ENCODE data around the gene FMOD.

The FMOD gene

DNA sequence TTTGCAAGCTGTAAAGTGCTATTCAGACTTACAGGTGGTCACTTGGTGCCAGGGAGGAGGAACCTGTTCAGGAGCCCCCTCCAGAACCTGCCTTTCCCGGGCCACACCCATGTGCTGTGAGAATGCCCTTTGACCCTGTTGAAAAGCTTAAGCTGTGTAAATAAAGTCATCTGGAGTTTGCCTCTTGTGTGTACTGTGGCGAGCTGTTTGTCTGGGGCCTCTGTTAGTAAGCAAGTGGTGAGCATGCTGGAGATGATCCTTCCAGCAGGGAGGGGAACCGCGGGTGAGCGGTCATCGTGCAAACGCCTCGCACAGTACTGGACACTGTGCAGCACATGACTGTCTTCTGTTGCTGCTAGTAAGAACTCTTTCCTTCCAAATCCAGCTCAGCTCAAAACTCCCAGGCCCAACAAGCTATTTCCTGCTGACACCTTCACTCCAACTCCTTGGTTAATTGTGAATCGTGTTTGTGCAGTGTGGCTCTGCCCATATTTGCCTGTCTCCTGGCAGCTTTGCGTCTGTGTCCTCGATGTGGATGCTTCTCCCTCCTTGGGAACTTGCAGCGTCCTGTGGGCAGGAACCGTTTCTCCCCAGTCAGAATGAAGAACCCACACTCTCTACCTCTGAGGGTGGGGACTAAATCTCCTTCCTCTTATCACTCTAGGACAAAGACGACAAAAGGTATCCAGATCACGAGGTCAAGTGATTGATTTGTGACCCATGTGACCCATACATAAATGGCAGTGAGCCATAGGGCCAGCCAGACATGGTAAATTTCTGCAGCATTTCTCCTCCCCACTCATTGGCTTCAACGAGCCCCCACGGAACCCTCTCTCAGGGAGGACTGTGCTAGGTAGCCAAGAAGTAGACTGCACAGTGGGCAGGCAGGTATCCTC lies 59.5 kb downstream of the FMOD start:
- no peak overlapping the region for H3K4me3 ChIP-seq (ENCODE audit: low read length)
- DNase-seq (ENCODE audit: low read depth), result no peak
- TF ChIP-seq, protein P1, sequence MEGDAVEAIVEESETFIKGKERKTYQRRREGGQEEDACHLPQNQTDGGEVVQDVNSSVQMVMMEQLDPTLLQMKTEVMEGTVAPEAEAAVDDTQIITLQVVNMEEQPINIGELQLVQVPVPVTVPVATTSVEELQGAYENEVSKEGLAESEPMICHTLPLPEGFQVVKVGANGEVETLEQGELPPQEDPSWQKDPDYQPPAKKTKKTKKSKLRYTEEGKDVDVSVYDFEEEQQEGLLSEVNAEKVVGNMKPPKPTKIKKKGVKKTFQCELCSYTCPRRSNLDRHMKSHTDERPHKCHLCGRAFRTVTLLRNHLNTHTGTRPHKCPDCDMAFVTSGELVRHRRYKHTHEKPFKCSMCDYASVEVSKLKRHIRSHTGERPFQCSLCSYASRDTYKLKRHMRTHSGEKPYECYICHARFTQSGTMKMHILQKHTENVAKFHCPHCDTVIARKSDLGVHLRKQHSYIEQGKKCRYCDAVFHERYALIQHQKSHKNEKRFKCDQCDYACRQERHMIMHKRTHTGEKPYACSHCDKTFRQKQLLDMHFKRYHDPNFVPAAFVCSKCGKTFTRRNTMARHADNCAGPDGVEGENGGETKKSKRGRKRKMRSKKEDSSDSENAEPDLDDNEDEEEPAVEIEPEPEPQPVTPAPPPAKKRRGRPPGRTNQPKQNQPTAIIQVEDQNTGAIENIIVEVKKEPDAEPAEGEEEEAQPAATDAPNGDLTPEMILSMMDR (IDR thresholded peaks at IDR 0.05; ENCODE audit: insufficient read depth, low read depth, low read length, missing control alignments), result no peak

All from epithelial cell of esophagus (primary cell).